Pulmonary artery endothelial cell (primary cell): Measurements from ENCODE around the gene CD200. TPM values are rescaled to one million over a fixed set of nuclear protein-coding genes. Genes with fewer than 3 reads are reported as not detected.

Source experiments
- DNase-seq: peaks from one replicate; pipeline ENCODE4 v3.0.0-alpha.2; 2011; ENCODE audit warnings: low read depth, low spot score
- total RNA-seq: library from RNA; depleted of rRNA; stranded (reverse); fragments of >200 nt; gene quantifications from 2 replicates; pipeline ENCODE4 v1.2.3, GENCODE V29; 2014

Gene CD200
- total RNA-seq, 1 donor from 2014 or later: 8.1 TPM

- no peak for DNase-seq
These were observed 76.1 kb downstream of the CD200 start for GRCh38 chr3:112409041-112409440.

GRCh38 chr3:112411425-112411824 is 78.5 kb downstream of the CD200 start:
- DNase-seq: no peak

Other genes starting within 250 kb of the CD200 start
- gene C3orf52, start 246.8 kb upstream of the CD200 start, total RNA-seq: 5.7 TPM in 2 replicates
- not detected in 2 replicates for gene GCSAM, start 199.9 kb upstream of the CD200 start, total RNA-seq
- under 0.01 and 0.11 TPM in 2 replicates for gene SLC9C1, start 38.9 kb upstream of the CD200 start, total RNA-seq
- gene BTLA, start 166.3 kb downstream of the CD200 start, total RNA-seq: not detected in 2 replicates
- 72.2 and 113 TPM in 2 replicates for gene ATG3, start 228.8 kb downstream of the CD200 start, total RNA-seq
- gene SLC35A5, start 228.9 kb downstream of the CD200 start, total RNA-seq: 27.0 and 46.1 TPM in 2 replicates